ENCODE measurements around the gene PCMTD2.

The PCMTD2 gene

GRCh38 chr20:64254571-64255360 is 782 bp upstream of the PCMTD2 start:
- no peak for DNase-seq

- DNase-seq = no peak
Measured at GRCh38 chr20:64256282-64256935, 861 bp downstream of the PCMTD2 start.

GRCh38 chr20:64257107-64257757 is 1.7 kb downstream of the PCMTD2 start:
- no peak for DNase-seq

GRCh38 chr20:64258071-64258823 is 2.7 kb downstream of the PCMTD2 start:
- no peak for DNase-seq

GRCh38 chr20:64260239-64260638 is 4.7 kb downstream of the PCMTD2 start:
- no peak for DNase-seq

GRCh38 chr20:64261138-64261537 is 5.6 kb downstream of the PCMTD2 start:
- no peak for DNase-seq

GRCh38 chr20:64264091-64264490 is 8.5 kb downstream of the PCMTD2 start:
- DNase-seq = no peak

- no peak for DNase-seq
Measured at GRCh38 chr20:64265201-64265600, 9.7 kb downstream of the PCMTD2 start.

GRCh38 chr20:64266988-64267387 is 11.4 kb downstream of the PCMTD2 start:
- no peak for DNase-seq

- DNase-seq = no peak
Measured at GRCh38 chr20:64268174-64268573, 12.6 kb downstream of the PCMTD2 start.

- no peak for DNase-seq
Measured at GRCh38 chr20:64269604-64270411, 14.3 kb downstream of the PCMTD2 start.

- DNase-seq = no peak
Measured at GRCh38 chr20:64271636-64272035, 16.1 kb downstream of the PCMTD2 start.

- DNase-seq = no peak
Measured at GRCh38 chr20:64273109-64273508, 17.6 kb downstream of the PCMTD2 start.

- no peak for DNase-seq
Measured at GRCh38 chr20:64276817-64277216, 21.3 kb downstream of the PCMTD2 start.

GRCh38 chr20:64277571-64278316 is 22.2 kb downstream of the PCMTD2 start:
- no peak for DNase-seq

- DNase-seq = no peak
Measured at GRCh38 chr20:64278317-64278681, 22.8 kb downstream of the PCMTD2 start.

GRCh38 chr20:64279826-64280459 is 24.4 kb downstream of the PCMTD2 start:
- DNase-seq = no peak

GRCh38 chr20:64280460-64280843 is 24.9 kb downstream of the PCMTD2 start:
- DNase-seq = no peak

- DNase-seq = no peak
Measured at GRCh38 chr20:64283646-64284045, 28.1 kb downstream of the PCMTD2 start.

All from amygdala (tissue), 56 donors.